ENCODE measurements around the gene KCNMB1. TPM values are rescaled to one million over a fixed set of nuclear protein-coding genes. Genes with fewer than 3 reads are reported as not detected.

KCNMB1 gene
- total RNA-seq, 8 experiments from 2014 or later: 0.04 to 2.9 (median 0.24) TPM

- in situ Hi-C loops (cut with MboI; ENCODE audit: low pct_unique_long_range_greater_than_20kb in 2 of 9, low sequenced_read_pairs in 9 of 9, unreplicated experiment in 9 of 9): no loop called here
Observed at GRCh38 chr5:170348137-170348633, 41.0 kb downstream of the KCNMB1 start.

GRCh38 chr5:170347022-170347567 is 42.1 kb downstream of the KCNMB1 start:
- in situ Hi-C loops (cut with MboI; ENCODE audit: low pct_unique_long_range_greater_than_20kb in 2 of 9, low sequenced_read_pairs in 9 of 9, unreplicated experiment in 9 of 9): no loop called here
- Histone ChIP-seq H3K4me1 (replicated peaks in 1 of 2) (peaks cover 12 to 15% of the 10 kb centered on the region in 2 donors), H3K27ac (no peak overlapping the region), H3K4me3 (no peak overlapping the region)
- no peak for ATAC-seq (replicated peaks in 6 of 8)
- 0 to 80% (median 61%) methylated on average over 1 to 7 of the region's 9 CpGs; no CpG with 5 or more reads in 3 of the 10 experiments for WGBS, 10 experiments

More at GRCh38 chr5:170348137-170348633, 41.0 kb downstream of the KCNMB1 start:
- WGBS, 10 experiments: 0 to 100% (median 30%) methylated on average over 1 to 8 of the region's 11 CpGs; no CpG with 5 or more reads in 2 of the 10 experiments
- peaks cover 12 to 15% of the 10 kb centered on the region in 2 donors for H3K4me1 ChIP-seq (replicated peaks in 1 of 2)
- peak overlapping the region in 1 of 2 donors; percentile 60 for H3K27ac ChIP-seq
- H3K4me3 ChIP-seq: no peak overlapping the region
- peak in 7 of 8 experiments; percentile 17 to 96 (median 91) for ATAC-seq (replicated peaks in 6 of 8)

GRCh38 chr5:170345971-170346370 is 43.2 kb downstream of the KCNMB1 start:
- WGBS, 10 experiments: 14 to 100% (median 100%) methylated on average over 1 of the region's 1 CpG; no CpG with 5 or more reads in 3 of the 10 experiments
- in situ Hi-C loops (cut with MboI; ENCODE audit: low pct_unique_long_range_greater_than_20kb in 2 of 9, low sequenced_read_pairs in 9 of 9, unreplicated experiment in 9 of 9): no loop called here
- ATAC-seq (replicated peaks in 6 of 8): no peak
- H3K4me3 ChIP-seq: no peak overlapping the region
- peaks cover 12 to 15% of the 10 kb centered on the region in 2 donors for H3K4me1 ChIP-seq (replicated peaks in 1 of 2)
- no peak overlapping the region for H3K27ac ChIP-seq

GRCh38 chr5:170343177-170343576 is 46.0 kb downstream of the KCNMB1 start:
- H3K4me1 ChIP-seq (replicated peaks in 1 of 2): peaks cover 5 to 8% of the 10 kb centered on the region in 2 donors
- 25 to 94% (median 82%) methylated on average over 1 to 3 of the region's 3 CpGs; no CpG with 5 or more reads in 2 of the 10 experiments for WGBS, 10 experiments
- ATAC-seq (replicated peaks in 6 of 8): no peak
- no peak overlapping the region for H3K4me3 ChIP-seq
- no peak overlapping the region for H3K27ac ChIP-seq
- in situ Hi-C loops (cut with MboI; ENCODE audit: low pct_unique_long_range_greater_than_20kb in 2 of 9, low sequenced_read_pairs in 9 of 9, unreplicated experiment in 9 of 9): no loop called here

- WGBS, 10 experiments: 0 to 94% (median 71%) methylated on average over 1 to 6 of the region's 8 CpGs
- Histone ChIP-seq H3K4me3 (no peak overlapping the region), H3K4me1 (replicated peaks in 1 of 2) (no peaks in the 10 kb centered on the region), H3K27ac (no peak overlapping the region)
- no peak for ATAC-seq (replicated peaks in 6 of 8)
- in situ Hi-C loops (cut with MboI; ENCODE audit: low pct_unique_long_range_greater_than_20kb in 2 of 9, low sequenced_read_pairs in 9 of 9, unreplicated experiment in 9 of 9): no loop called here
Observed at GRCh38 chr5:170342153-170342725, 46.9 kb downstream of the KCNMB1 start.

GRCh38 chr5:170341545-170341944 is 47.6 kb downstream of the KCNMB1 start:
- in situ Hi-C loops (cut with MboI; ENCODE audit: low pct_unique_long_range_greater_than_20kb in 2 of 9, low sequenced_read_pairs in 9 of 9, unreplicated experiment in 9 of 9): no loop called here
- ATAC-seq (replicated peaks in 6 of 8): no peak
- H3K27ac ChIP-seq: no peak overlapping the region
- H3K4me3 ChIP-seq: no peak overlapping the region
- WGBS, 10 experiments: 40 to 100% (median 83%) methylated on average over 1 to 8 of the region's 9 CpGs
- peaks cover 0 to 3% of the 10 kb centered on the region in 2 donors for H3K4me1 ChIP-seq (replicated peaks in 1 of 2)

- Histone ChIP-seq H3K27ac (no peak overlapping the region), H3K4me1 (replicated peaks in 1 of 2) (peaks cover 0 to 3% of the 10 kb centered on the region in 2 donors), H3K4me3 (no peak overlapping the region)
- ATAC-seq (replicated peaks in 6 of 8): no peak
- WGBS, 10 experiments: 20 to 100% (median 100%) methylated on average over 1 of the region's 1 CpG; no CpG with 5 or more reads in 6 of the 10 experiments
- in situ Hi-C loops (cut with MboI; ENCODE audit: low pct_unique_long_range_greater_than_20kb in 2 of 9, low sequenced_read_pairs in 9 of 9, unreplicated experiment in 9 of 9): no loop called here
Observed at GRCh38 chr5:170339780-170340167, 49.4 kb downstream of the KCNMB1 start.

GRCh38 chr5:170338933-170339779 is 50.0 kb downstream of the KCNMB1 start:
- peaks cover 0 to 3% of the 10 kb centered on the region in 2 donors for H3K4me1 ChIP-seq (replicated peaks in 1 of 2)
- H3K4me3 ChIP-seq: no peak overlapping the region
- no peak for ATAC-seq (replicated peaks in 6 of 8)
- H3K27ac ChIP-seq: no peak overlapping the region
- WGBS, 10 experiments: 0 to 100% (median 77%) methylated on average over 1 to 3 of the region's 4 CpGs; no CpG with 5 or more reads in 2 of the 10 experiments
- in situ Hi-C loops (cut with MboI; ENCODE audit: low pct_unique_long_range_greater_than_20kb in 2 of 9, low sequenced_read_pairs in 9 of 9, unreplicated experiment in 9 of 9): no loop called here

GRCh38 chr5:170338291-170338690 is 50.9 kb downstream of the KCNMB1 start:
- WGBS, 10 experiments: 0 to 100% (median 77%) methylated on average over 1 to 4 of the region's 4 CpGs; no CpG with 5 or more reads in 2 of the 10 experiments
- in situ Hi-C loops (cut with MboI; ENCODE audit: low pct_unique_long_range_greater_than_20kb in 2 of 9, low sequenced_read_pairs in 9 of 9, unreplicated experiment in 9 of 9): no loop called here

GRCh38 chr5:170337045-170337733 is 52.0 kb downstream of the KCNMB1 start:
- no peak for ATAC-seq (replicated peaks in 6 of 8)
- in situ Hi-C loops (cut with MboI; ENCODE audit: low pct_unique_long_range_greater_than_20kb in 2 of 9, low sequenced_read_pairs in 9 of 9, unreplicated experiment in 9 of 9): no loop called here
- H3K4me3 ChIP-seq: no peak overlapping the region

More at GRCh38 chr5:170338291-170338690, 50.9 kb downstream of the KCNMB1 start:
- Histone ChIP-seq H3K4me3 (no peak overlapping the region), H3K4me1 (replicated peaks in 1 of 2) (peaks cover 5 to 6% of the 10 kb centered on the region in 2 donors), H3K27ac (no peak overlapping the region)
- ATAC-seq (replicated peaks in 6 of 8): no peak

GRCh38 chr5:170336065-170336464 is 53.1 kb downstream of the KCNMB1 start:
- no peak overlapping the region for H3K27ac ChIP-seq
- no peak for ATAC-seq (replicated peaks in 6 of 8)
- peaks cover 6 to 12% of the 10 kb centered on the region in 2 donors for H3K4me1 ChIP-seq (replicated peaks in 1 of 2)
- in situ Hi-C loops (cut with MboI; ENCODE audit: low pct_unique_long_range_greater_than_20kb in 2 of 9, low sequenced_read_pairs in 9 of 9, unreplicated experiment in 9 of 9): no loop called here
- 70 to 100% (median 96%) methylated on average over 1 to 6 of the region's 6 CpGs; no CpG with 5 or more reads in 4 of the 10 experiments for WGBS, 10 experiments
- H3K4me3 ChIP-seq: no peak overlapping the region

More at GRCh38 chr5:170337045-170337733, 52.0 kb downstream of the KCNMB1 start:
- Histone ChIP-seq H3K27ac (no peak overlapping the region), H3K4me1 (replicated peaks in 1 of 2) (peaks cover 6 to 12% of the 10 kb centered on the region in 2 donors)
- WGBS, 10 experiments: 18 to 80% (median 58%) methylated on average over 1 to 7 of the region's 9 CpGs; no CpG with 5 or more reads in 1 of the 10 experiments

GRCh38 chr5:170334626-170335025 is 54.5 kb downstream of the KCNMB1 start:
- ATAC-seq (replicated peaks in 6 of 8): no peak
- Histone ChIP-seq H3K4me1 (replicated peaks in 1 of 2) (peaks cover 6 to 12% of the 10 kb centered on the region in 2 donors), H3K27ac (no peak overlapping the region), H3K4me3 (no peak overlapping the region)
- WGBS, 10 experiments: 31 to 88% (median 75%) methylated on average over 3 to 5 of the region's 5 CpGs; no CpG with 5 or more reads in 1 of the 10 experiments
- in situ Hi-C loops (cut with MboI; ENCODE audit: low pct_unique_long_range_greater_than_20kb in 2 of 9, low sequenced_read_pairs in 9 of 9, unreplicated experiment in 9 of 9): no loop called here
